GM12878 (cell line): Measurements from ENCODE around the gene IFT81.

Experiments used
- ETV6 ChIP-seq, 2 experiments: fragments of 450-650 bp in 1 of 2; IDR thresholded peaks in 1 of 2; conservative IDR thresholded peaks in 1 of 2; 2 replicates each; pipeline ENCODE4 v1.6.1; 2014; ENCODE audit warnings: antibody characterized with exemption in 1 of 2, borderline replicate concordance in 1 of 2, low read depth in 1 of 2, mild to moderate bottlenecking in 1 of 2, moderate library complexity in 1 of 2
- STAT3 ChIP-seq: IDR thresholded peaks from 2 replicates; pipeline ENCODE4 v1.6.1; 2011; ENCODE audit warnings: low read depth, low read length, improper control_type of control experiment
- TF ChIP-seq, protein P1 (sequence below), 3 experiments: IDR thresholded peaks in 2 of 3; conservative IDR thresholded peaks in 1 of 3; 2 replicates each; pipeline ENCODE4 v1.5.1; 2011; ENCODE audit warnings: low read depth in 3 of 3, low read length in 3 of 3, mild to moderate bottlenecking in 3 of 3, control low read depth in 2 of 3, moderate library complexity in 2 of 3, inconsistent platforms in 1 of 3, mixed read lengths in 1 of 3; ENCODE audit not compliant: control insufficient read depth in 2 of 3, insufficient read depth in 1 of 3; ENCODE audit errors: extremely low read depth in 1 of 3

GRCh38 chr12:110126557-110126956 is 2.4 kb downstream of the IFT81 start:
- TF ChIP-seq STAT3 (no peak), ETV6 (conservative IDR thresholded peaks at IDR 0.05 in 1 of 2, IDR thresholded peaks at IDR 0.05 in 1 of 2; ENCODE audit: borderline replicate concordance in 1 of 2, low read depth in 1 of 2) (no peak)
- TF ChIP-seq, protein P1, sequence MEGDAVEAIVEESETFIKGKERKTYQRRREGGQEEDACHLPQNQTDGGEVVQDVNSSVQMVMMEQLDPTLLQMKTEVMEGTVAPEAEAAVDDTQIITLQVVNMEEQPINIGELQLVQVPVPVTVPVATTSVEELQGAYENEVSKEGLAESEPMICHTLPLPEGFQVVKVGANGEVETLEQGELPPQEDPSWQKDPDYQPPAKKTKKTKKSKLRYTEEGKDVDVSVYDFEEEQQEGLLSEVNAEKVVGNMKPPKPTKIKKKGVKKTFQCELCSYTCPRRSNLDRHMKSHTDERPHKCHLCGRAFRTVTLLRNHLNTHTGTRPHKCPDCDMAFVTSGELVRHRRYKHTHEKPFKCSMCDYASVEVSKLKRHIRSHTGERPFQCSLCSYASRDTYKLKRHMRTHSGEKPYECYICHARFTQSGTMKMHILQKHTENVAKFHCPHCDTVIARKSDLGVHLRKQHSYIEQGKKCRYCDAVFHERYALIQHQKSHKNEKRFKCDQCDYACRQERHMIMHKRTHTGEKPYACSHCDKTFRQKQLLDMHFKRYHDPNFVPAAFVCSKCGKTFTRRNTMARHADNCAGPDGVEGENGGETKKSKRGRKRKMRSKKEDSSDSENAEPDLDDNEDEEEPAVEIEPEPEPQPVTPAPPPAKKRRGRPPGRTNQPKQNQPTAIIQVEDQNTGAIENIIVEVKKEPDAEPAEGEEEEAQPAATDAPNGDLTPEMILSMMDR (IDR thresholded peaks at IDR 0.05 in 2 of 3, conservative IDR thresholded peaks at IDR 0.05 in 1 of 3; ENCODE audit: control insufficient read depth in 2 of 3, extremely low read depth in 1 of 3, insufficient read depth in 1 of 3, low read depth in 3 of 3, low read length in 3 of 3): no peak
